Transverse colon (tissue), 4 donors: ENCODE data around the gene ZNF552. TPM values are rescaled to one million over a fixed set of nuclear protein-coding genes. Genes with fewer than 3 reads are reported as not detected.
A peak's percentile ranks its signal among the peaks of the same experiment; 100 is the strongest.
"Not testable (repeated sequence)": the region's sequence is repeated elsewhere in the genome, so short reads cannot be mapped to it uniquely, and the experiment has no call there.

Source experiments
- DNase-seq: peaks from one replicate; pipeline ENCODE4 v3.0.0-alpha.2; 2019
- H3K27ac ChIP-seq, 4 donors: fragments of 200-600 bp; sonication (generic); 2 replicates each; pipeline ENCODE4 v1.5.1; 2016 to 2018; ENCODE audit warnings: inconsistent platforms in 4 of 4
- H3K27me3 ChIP-seq: fragments of 200-600 bp; sonication (generic); 2 replicates; pipeline ENCODE4 v1.5.1; 2017; ENCODE audit warnings: inconsistent platforms
- H3K36me3 ChIP-seq, 4 donors: fragments of 200-600 bp; sonication (generic); 2 replicates each; pipeline ENCODE4 v1.5.1; 2017 to 2019; ENCODE audit warnings: inconsistent platforms in 4 of 4
- H3K4me1 ChIP-seq, 4 donors: fragments of 200-600 bp; sonication (generic); 2 replicates each; pipeline ENCODE4 v1.5.1; 2017 to 2020; ENCODE audit warnings: inconsistent platforms in 4 of 4
- H3K4me3 ChIP-seq, 4 donors: fragments of 200-600 bp; sonication (generic); 1 replicate in 1 of 4; 2 replicates in 3 of 4; pipeline versions ENCODE4 v1.5.1 to v1.6.1; 2017 to 2019; ENCODE audit warnings: inconsistent platforms in 4 of 4
- H3K9me3 ChIP-seq, 2 donors: fragments of 200-600 bp; sonication (generic); 2 replicates each; pipeline ENCODE4 v1.5.1; 2017 to 2019; ENCODE audit warnings: inconsistent platforms in 2 of 2
- CTCF ChIP-seq, 5 experiments: fragments of 200-600 bp in 3 of 5; fragments of 450-650 bp in 2 of 5; sonication (generic) in 3 of 5; IDR thresholded peaks; 1 replicate in 2 of 5; 2 replicates in 3 of 5; pipeline ENCODE4 v1.5.1; 2016 to 2017; ENCODE audit warnings: antibody characterized with exemption in 5 of 5, inconsistent platforms in 3 of 5, mild to moderate bottlenecking in 2 of 5, moderate library complexity in 1 of 5
- EP300 ChIP-seq: sonication (generic); formaldehyde crosslinking; IDR thresholded peaks from one replicate; pipeline ENCODE4 v1.6.1; 2017; ENCODE audit warnings: antibody characterized with exemption, low read depth
- POLR2A ChIP-seq: fragments of 450-650 bp; IDR thresholded peaks from one replicate; pipeline ENCODE4 v1.6.1; 2016; ENCODE audit warnings: antibody characterized with exemption, mild to moderate bottlenecking, moderate library complexity
- POLR2AphosphoS5 ChIP-seq, 3 donors: sonication (generic); formaldehyde crosslinking; IDR thresholded peaks; one replicate each; pipeline ENCODE4 v1.6.1; 2016; ENCODE audit warnings: antibody characterized with exemption in 3 of 3
- WGBS, 2 donors: methylation state at CpG; one replicate each; pipeline ENCODE4 v1.1.5; 2018; ENCODE audit warnings: low coverage in 1 of 2; 5-methylcytosine and 5-hydroxymethylcytosine counted together
- in situ Hi-C, 4 donors: fragments of 200-750 bp; cut with MboI; loops; one replicate each; pipeline versions ENCODE4 v1.15.0 to v1.15.1; 2017; ENCODE audit warnings: low sequenced_read_pairs in 3 of 4, low pct_ligation_motif_present in 1 of 4, low pct_unique_long_range_greater_than_20kb in 1 of 4
- intact Hi-C: fragments of 100-400 bp; cut with DNase I; formaldehyde crosslinking; loops from one replicate; pipeline ENCODE4 v1.15.1; 2023; ENCODE audit warnings: low total_unique reads
- total RNA-seq, 4 donors: library from RNA; depleted of rRNA; stranded (reverse); fragments of >200 nt; gene quantifications; one replicate each; pipeline ENCODE4 v1.1.0, GENCODE V29; 2016

Gene ZNF552
- total RNA-seq, 4 donors from 2014 or later = 41.2 to 145 (median 68.8) TPM

- intact Hi-C loops = no loop called here
- H3K4me1 ChIP-seq = peaks cover 4 to 44% (median 34%) of the 10 kb centered on the region in 4 donors
- no peak for TF ChIP-seq POLR2A
- TF ChIP-seq EP300 = no peak
- no peak for TF ChIP-seq CTCF (IDR thresholded peaks at IDR 0.05)
- H3K36me3 ChIP-seq = peaks cover 0 to 6% (median 0%) of the 10 kb centered on the region in 4 donors
- no peaks in the 10 kb centered on the region for H3K27me3 ChIP-seq
- 67 to 91% methylated on average over 1 to 7 of the region's 7 CpGs for WGBS, 2 donors
- H3K9me3 ChIP-seq = no peaks in the 10 kb centered on the region
- in situ Hi-C loops = no loop called here
- DNase-seq = no peak
- H3K27ac ChIP-seq = no peak overlapping the region
- H3K4me3 ChIP-seq = no peak overlapping the region
Measured at GRCh38 chr19:57816652-57817051, 1.9 kb upstream of the ZNF552 start.

DNA sequence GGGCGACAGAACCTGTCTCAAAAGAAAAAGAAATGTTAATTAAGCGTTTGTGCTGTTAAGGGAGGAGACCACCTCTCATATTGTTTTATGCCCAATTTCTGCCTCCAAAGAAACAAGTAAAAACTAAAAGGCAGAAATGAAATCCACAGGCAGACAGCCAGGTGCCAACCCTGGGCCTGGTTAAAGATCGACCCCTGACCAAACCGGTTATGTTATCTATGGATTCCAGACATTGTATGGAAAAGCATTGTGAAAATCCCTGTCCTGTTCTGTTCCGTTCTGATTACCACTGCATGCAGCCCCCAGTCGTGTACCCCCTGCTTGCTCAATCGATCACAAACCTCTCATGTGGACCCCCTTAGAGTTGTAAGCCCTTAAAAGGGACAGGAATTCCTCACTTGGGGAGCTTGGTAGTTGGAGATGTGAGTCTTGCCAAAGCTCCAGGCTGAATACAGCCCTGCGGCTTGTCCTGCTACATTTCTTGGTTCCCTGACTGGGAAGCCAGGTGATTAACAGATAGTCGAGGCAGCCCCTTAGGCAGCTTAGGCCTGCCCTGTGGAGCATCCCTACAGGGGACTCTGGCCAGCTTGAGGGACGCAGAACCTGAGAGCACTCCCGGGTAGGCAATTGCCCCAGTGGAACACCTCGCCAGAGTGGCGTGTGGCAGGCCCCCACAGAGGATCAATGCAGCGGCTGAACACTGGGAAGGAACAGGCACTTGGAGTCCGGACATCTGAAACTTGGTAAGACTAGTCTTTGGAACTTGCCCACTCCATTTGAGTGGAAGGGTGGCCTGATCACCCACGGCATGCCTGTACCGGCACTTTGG, 748 bp upstream of the ZNF552 start:
- peaks cover 4 to 43% (median 31%) of the 10 kb centered on the region in 4 donors for H3K4me1 ChIP-seq
- WGBS, 2 donors = 83 to 88% methylated on average over 3 to 17 of the region's 17 CpGs
- TF ChIP-seq POLR2A (no peak), EP300 (no peak), CTCF (IDR thresholded peaks at IDR 0.05) (peak in 1 of 5 experiments; percentile 3)

DNA sequence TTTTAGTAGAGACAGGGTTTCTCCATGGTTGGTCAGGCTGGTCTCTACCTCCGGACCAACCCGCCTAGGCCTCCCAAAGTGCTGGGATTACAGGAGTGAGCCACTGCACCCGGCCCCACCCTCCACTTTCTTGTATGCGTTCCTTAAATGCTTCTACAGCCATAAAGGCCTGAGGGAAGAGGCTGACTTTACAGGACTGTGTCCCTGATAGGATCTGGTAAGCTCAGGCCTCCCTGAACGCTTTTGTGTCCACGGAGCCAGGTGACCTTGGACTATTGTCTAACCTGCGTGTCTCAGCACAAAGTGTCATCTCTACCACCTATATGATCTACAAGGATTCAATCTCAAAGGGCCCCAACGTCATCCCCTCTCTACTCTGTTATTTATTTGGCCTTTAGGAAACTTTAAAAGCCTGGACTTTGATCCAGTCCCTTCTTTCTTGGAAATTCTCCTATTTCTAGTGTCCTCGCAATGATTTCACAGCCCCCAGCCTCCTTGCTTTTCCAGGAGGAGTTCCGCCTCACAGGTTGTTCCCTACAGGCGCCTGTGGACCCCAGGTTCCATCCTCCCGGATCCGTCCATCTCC, 701 bp downstream of the ZNF552 start:
- DNase-seq = peak; percentile 50
- Histone ChIP-seq H3K4me3 (peak overlapping the region; percentile 53 to 72 (median 70)), H3K9me3 (no peaks in the 10 kb centered on the region), H3K27me3 (no peaks in the 10 kb centered on the region), H3K4me1 (peaks cover 4 to 43% (median 28%) of the 10 kb centered on the region in 4 donors), H3K36me3 (peaks cover 0 to 16% (median 3%) of the 10 kb centered on the region in 4 donors), H3K27ac (peak overlapping the region; percentile 83 to 88 (median 86))
- 8 to 21% methylated on average over 2 to 13 of the region's 13 CpGs for WGBS, 2 donors
- TF ChIP-seq POLR2A = no peak
- TF ChIP-seq POLR2AphosphoS5 (IDR thresholded peaks at IDR 0.05) = peak in 1 of 3 donors; percentile 32
- no peak for TF ChIP-seq EP300
- TF ChIP-seq CTCF (IDR thresholded peaks at IDR 0.05) = no peak
- intact Hi-C loops = no loop called here
- in situ Hi-C loops = no loop called here

More for the DNA sequence above, 748 bp upstream of the ZNF552 start:
- Histone ChIP-seq H3K27me3 (no peaks in the 10 kb centered on the region), H3K27ac (peak overlapping the region; percentile 83 to 88 (median 86)), H3K9me3 (no peaks in the 10 kb centered on the region), H3K4me3 (peak overlapping the region in 3 of 4 donors; percentile 70 to 72 (median 71)), H3K36me3 (peaks cover 0 to 6% (median 0%) of the 10 kb centered on the region in 4 donors)
- no peak for DNase-seq
- in situ Hi-C loops (no loop called here), intact Hi-C loops (no loop called here)

- in situ Hi-C loops, intact Hi-C loops, DNase-seq, H3K9me3 ChIP-seq, H3K27me3 ChIP-seq: not testable (repeated sequence)
- WGBS, 2 donors = 85 to 88% methylated on average over 4 to 13 of the region's 13 CpGs
- peak overlapping the region; percentile 83 to 88 (median 86) for H3K27ac ChIP-seq
- H3K4me3 ChIP-seq = peak overlapping the region in 3 of 4 donors; percentile 70 to 72 (median 71)
- peaks cover 4 to 40% (median 27%) of the 10 kb centered on the region in 4 donors for H3K4me1 ChIP-seq
- peaks cover 0 to 18% (median 5%) of the 10 kb centered on the region in 4 donors for H3K36me3 ChIP-seq
Measured at GRCh38 chr19:57812975-57813820, 1.5 kb downstream of the ZNF552 start.
